Placental epithelial cell (primary cell): Measurements from ENCODE around the gene TUBA1C. TPM values are rescaled to one million over a fixed set of nuclear protein-coding genes. Genes with fewer than 3 reads are reported as not detected.

Experiments used
- total RNA-seq: library from RNA; depleted of rRNA; stranded (reverse); fragments of >200 nt; gene quantifications from 2 replicates; pipeline ENCODE4 v1.2.3, GENCODE V29; 2012

TUBA1C gene
- total RNA-seq, result 221 and 908 TPM in 2 replicates

GRCh38 chr12:49264873-49265792, at the start of gene TUBA1C:
Gene TUBA1C (plus strand): TSS chr12:49265082. CDS start chr12:49265182, 100 bp downstream.

GRCh38 chr12:49295082-49295936, 30.4 kb downstream of the TUBA1C start, which contains the start of gene PRPH:
Gene PRPH (plus strand): TSS chr12:49295147. CDS start chr12:49295201, 54 bp downstream.

GRCh38 chr12:49322708-49323523, 58.0 kb downstream of the TUBA1C start, which contains the start of gene TROAP:
Gene TROAP (plus strand): TSS chr12:49323255. CDS start chr12:49323609, 354 bp downstream.

Other genes with a start within 250 kb of the TUBA1C start
- gene PRKAG1, start 246.3 kb upstream of the TUBA1C start, total RNA-seq, result 72.2 and 74.6 TPM in 2 replicates
- gene KMT2D, start 204.3 kb upstream of the TUBA1C start, total RNA-seq, result 32.1 and 41.2 TPM in 2 replicates
- not detected in 2 replicates for gene RHEBL1, start 195.1 kb upstream of the TUBA1C start, total RNA-seq
- under 0.01 TPM in 1 of 2 replicates, not detected in the other for gene DHH, start 170.3 kb upstream of the TUBA1C start, total RNA-seq
- 41.3 and 81.3 TPM in 2 replicates for gene LMBR1L, start 154.2 kb upstream of the TUBA1C start, total RNA-seq
- gene TUBA1B, start 133.7 kb upstream of the TUBA1C start, total RNA-seq, result 451 and 3,354 TPM in 2 replicates
- 180 and 234 TPM in 2 replicates for gene TUBA1A, start 76.0 kb upstream of the TUBA1C start, total RNA-seq
- gene PRPH, start 30.1 kb downstream of the TUBA1C start, total RNA-seq, result not detected in 2 replicates
- gene TROAP, start 58.2 kb downstream of the TUBA1C start, total RNA-seq, result 2.7 and 7.6 TPM in 2 replicates
- gene C1QL4, start 72.1 kb downstream of the TUBA1C start, total RNA-seq, result not detected in 2 replicates
- gene DNAJC22, start 81.8 kb downstream of the TUBA1C start, total RNA-seq, result under 0.01 and 0.79 TPM in 2 replicates
- gene SPATS2, start 102.4 kb downstream of the TUBA1C start, total RNA-seq, result 15.7 and 28.3 TPM in 2 replicates